HG03060 (cell line): ENCODE data around the gene GH2.
"Not testable (repeated sequence)": the region's sequence is repeated elsewhere in the genome, so short reads cannot be mapped to it uniquely, and the experiment has no call there.

Experiments used
- ATAC-seq: cut with Tn5 transposase; IDR thresholded peaks from one replicate; pipeline ENCODE4 v1.9.1; 2021; ENCODE audit warnings: low read depth, moderate number of reproducible peaks; ENCODE audit not compliant: unreplicated experiment

Gene GH2

DNA sequence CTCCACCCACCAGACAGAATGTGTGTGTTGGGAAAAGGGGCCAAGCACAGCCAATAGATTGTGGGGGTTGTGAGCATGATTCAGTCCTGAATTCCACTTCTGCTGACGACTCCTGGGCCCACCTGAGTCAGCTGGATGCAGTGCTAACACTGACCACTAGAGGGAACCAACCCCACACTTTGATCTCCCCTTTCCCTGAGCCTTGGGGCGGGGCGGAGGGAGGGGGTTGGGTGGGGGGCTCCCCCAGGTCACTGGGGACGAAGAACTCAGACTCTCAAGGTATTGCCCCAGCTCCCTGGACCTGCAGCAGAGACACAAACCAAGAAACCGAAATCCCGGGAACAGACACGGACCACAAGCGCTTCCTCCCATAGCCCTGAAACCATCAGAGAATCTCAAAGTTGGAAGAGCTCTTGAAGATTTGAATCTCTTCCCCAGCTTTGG lies 29.9 kb upstream of the GH2 start:
- ATAC-seq: no peak

DNA sequence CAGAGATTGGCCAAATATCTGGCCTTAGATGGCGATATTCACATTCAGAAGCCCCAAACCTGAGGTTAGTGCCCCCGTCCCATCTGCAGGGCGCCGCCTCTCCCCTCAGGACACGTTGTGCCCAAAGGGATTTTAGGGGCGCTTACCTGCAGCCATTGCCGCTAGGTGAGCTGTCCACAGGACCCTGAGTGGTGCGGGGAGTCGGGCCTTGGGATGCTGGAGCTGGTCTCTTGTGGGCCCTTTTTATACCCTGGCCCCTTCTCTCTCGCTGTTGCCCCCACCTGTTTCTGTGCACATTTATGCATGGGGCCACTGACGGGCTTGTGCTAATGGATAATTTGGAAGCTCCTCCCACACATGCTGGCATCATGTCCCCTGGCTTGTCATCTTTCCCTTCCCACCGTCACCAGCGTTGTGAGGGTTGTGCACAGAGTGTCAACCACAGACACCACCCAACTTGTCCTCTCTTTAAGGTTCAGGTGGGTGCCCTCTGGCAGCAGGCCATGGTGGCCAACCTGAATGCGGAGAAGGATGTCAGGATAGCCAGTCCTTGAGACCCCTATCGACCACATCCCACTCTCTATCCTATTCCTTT lies 29.4 kb upstream of the GH2 start, which contains the start of gene CSHL1:
Gene CSHL1 (minus strand): TSS at position 218 of the 595 bp plus-strand sequence. CDS start 62 bp downstream, at position 156.
- no peak for ATAC-seq

DNA sequence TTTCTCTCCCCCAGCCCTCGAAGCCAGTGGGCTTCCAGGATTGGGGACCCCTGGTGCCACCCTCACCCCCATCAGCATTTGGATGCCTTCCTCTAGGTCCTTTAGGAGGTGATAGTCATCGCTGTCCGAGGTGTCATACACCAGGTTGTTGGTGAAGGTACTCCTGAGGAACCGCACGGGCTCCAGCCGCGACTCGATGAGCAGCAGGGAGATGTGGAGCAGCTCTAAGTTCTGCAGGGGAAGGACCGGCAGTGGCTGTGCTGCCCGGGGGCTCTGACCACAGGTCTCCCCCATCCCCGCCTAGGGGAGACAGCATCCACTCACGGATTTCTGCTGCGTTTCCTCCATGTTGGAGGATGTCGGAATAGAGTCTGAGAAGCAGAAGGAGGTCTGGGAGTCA lies 28.4 kb upstream of the GH2 start:
- ATAC-seq: no peak

DNA sequence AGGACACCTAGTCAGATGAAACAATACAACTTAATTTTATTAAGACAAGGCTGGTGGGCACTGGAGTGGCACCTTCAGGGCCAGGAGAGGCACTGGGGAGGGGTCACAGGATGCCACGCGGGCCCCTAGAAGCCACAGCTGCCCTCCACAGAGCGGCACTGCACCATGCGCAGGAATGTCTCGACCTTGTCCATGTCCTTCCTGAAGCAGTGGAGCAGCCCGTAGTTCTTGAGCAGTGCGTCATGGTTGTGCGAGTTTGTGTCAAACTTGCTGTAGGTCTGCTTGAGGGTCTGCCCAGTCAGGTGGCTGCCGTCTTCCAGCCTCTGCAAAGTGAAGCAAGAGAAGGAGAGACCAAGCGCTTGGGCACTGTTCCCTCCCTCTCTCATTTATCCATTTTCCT lies 27.8 kb upstream of the GH2 start:
- not testable (repeated sequence) for ATAC-seq

- ATAC-seq: not testable (repeated sequence)
These were observed 25.5 kb upstream of the GH2 start for GRCh38 chr17:63907161-63907778.

GRCh38 chr17:63904796-63905195 lies 23.1 kb upstream of the GH2 start:
- not testable (repeated sequence) for ATAC-seq

DNA sequence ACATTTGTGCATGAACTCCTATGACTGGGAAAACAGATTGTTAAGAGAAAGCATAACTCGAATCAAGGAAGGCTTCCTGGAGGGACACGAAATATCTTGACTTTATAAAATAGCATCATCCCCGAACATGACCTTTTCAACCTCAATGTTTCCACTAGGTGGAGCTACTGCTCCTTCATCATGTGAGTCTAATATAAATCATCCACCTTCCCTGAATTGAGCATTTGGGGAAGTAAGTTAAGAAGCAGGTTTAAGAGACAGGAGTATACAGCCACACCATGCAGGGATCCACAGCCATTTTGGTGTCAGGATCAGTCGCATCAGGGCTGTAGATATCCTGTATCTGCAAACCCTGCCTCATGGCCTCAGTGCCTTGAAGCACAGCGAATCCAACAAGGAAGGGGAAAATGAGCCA lies 22.1 kb upstream of the GH2 start:
- ATAC-seq: not testable (repeated sequence)

DNA sequence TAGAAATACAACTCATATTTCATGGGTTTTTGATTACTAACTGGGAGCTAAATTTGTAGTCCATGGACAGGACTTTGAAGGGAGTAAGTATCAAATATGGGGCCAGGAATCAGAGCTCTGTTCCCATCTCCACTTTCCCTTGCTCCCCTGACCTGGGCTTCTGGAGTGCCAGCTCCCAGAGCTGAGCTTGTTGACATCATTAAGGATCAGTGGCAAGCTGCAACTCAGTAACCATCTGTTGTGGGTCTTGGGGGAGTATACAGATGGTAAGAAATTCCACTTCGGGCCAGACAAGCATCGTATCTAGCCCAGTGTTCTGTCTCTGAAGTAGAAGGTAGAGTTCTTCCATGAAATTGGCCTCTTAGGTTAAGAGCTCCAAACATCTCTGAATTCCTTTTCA lies 20.2 kb upstream of the GH2 start:
- ATAC-seq: not testable (repeated sequence)

DNA sequence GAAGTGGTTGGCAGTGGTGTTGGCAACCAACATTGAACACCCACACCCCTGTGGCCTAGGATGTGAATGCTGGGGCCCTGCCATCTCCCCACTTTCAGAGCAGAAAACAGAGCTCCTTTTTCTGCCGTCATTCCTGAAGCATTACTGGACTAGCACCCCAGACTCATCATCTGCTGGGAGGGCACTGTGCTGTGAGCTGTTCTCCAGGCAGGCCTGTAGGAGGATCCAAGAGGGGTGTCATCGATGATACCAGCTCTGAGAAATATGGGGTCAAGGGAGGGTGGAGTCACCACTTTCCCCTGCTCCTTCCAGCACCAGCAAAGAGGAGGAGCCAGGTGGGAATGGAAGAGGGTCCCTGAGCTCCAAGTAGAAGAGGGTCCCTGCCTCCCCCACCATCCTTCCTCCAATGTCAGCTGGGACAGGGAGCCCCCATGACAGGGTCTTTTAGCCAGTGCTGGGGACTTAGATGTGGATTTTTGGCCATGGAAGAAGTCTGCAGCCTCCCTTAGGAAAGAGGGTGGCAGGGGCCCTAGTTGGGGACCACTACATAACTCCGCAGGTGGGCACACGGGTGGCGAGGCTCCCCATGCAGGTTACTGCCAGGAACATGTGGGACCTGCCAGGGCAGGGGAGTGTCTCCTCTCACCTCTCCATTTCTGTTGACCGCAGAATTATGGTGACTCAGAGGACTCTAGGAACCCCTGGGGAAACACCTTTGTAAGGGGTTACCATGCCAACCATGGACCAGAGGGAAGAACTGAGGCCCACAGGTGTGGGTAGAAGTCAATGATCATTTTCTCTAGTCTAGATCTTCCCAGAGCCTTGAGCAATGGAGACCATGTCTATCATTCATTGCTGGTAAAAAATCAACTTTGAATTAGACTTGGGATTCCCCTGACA lies 17.4 kb upstream of the GH2 start:
- not testable (repeated sequence) for ATAC-seq

DNA sequence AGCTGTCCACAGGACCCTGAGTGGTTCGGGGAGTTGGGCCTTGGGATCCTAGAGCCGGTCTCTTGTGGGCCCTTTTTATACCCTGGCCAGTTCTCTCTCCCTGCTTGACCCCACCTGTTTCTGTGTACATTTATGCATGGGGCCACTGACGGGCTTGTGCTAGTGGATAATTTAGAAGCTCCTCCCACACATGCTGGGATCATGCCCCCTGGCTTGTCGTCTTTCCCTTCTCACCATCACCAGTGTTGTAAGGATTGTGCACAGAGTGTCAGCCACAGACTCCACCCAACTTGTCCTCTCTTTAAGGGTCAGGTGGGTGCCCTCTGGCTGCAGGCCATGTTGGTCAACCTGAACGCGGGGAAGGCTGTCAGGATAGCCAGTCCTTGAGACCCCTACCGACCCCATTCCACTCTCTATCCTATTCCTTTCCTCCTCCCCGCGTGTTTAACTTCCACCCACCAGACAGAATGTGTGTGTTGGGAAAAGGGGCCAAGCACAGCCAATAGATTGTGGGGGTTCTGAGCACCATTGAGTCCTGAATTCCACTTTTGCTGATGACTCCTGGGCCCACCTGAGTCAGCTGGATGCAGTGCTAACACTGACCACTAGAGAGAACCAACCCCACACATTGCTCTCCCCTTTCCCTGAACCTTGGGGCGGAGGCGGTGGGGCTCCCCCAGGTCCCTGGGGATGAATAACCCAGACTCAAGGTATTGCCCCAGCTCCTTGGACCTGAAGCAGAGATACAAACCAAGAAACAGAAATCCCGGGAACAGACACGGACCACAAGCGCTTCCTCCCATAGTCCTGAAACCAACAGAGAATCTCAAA lies 15.0 kb upstream of the GH2 start, which contains the start of gene CSH1:
Gene CSH1 (minus strand): TSS at position 51 of the 831 bp plus-strand sequence. CDS start 63 bp downstream, outside the sequence.
- not testable (repeated sequence) for ATAC-seq

DNA sequence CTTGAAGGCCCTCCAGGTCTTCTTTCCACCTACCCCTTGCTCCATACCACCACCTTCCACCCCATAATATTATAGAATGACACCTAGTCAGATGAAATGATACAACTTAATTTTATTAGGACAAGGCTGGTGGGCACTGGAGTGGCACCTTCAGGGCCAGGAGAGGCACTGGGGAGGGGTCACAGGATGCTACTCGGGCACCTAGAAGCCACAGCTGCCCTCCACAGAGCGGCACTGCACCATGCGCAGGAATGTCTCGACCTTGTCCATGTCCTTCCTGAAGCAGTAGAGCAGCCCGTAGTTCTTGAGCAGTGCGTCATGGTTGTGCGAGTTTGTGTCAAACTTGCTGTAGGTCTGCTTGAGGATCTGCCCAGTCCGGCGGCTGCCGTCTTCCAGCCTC lies 13.1 kb upstream of the GH2 start:
- not testable (repeated sequence) for ATAC-seq

- not testable (repeated sequence) for ATAC-seq
These were observed 12.3 kb upstream of the GH2 start for GRCh38 chr17:63894021-63894420.

GRCh38 chr17:63892316-63893037 lies 10.7 kb upstream of the GH2 start:
- ATAC-seq: not testable (repeated sequence)

DNA sequence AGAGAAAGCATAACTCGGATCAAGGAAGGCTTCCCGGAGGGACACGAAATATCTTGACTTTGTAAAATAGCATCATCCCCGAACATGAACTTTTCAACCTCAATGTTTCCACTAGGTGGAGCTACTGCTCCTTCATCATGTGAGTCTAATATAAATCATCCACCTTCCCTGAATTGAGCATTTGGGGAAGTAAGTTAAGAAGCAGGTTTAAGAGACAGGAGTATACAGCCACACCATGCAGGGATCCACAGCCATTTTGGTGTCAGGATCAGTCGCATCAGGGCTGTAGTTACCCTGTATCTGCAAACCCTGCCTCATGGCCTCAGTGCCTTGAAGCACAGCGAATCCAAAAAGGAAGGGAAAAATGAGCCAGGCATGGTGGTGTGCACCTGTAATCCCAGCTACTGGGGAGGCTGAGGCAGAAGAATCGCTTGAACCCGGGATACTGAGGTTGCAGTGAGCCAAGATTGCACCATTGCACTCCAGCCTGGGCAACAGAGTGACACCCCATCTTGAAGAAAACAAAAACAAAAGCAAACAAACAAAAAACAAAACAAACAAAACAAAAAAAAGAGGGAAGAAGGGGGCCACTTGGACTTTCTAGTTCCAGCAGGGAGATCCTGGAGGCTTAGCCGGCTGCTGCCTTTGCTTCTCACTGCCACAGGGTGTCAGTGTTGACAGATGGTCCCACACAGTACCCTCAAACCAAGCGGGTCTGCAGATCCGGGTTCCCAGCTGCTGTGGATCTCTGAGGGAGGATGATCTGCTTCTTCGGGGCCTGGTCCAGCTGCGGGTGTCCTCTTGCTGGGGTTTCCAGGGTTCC lies 7.5 kb upstream of the GH2 start:
- ATAC-seq: not testable (repeated sequence)

- not testable (repeated sequence) for ATAC-seq
These were observed 3.4 kb upstream of the GH2 start for GRCh38 chr17:63885119-63885518.

DNA sequence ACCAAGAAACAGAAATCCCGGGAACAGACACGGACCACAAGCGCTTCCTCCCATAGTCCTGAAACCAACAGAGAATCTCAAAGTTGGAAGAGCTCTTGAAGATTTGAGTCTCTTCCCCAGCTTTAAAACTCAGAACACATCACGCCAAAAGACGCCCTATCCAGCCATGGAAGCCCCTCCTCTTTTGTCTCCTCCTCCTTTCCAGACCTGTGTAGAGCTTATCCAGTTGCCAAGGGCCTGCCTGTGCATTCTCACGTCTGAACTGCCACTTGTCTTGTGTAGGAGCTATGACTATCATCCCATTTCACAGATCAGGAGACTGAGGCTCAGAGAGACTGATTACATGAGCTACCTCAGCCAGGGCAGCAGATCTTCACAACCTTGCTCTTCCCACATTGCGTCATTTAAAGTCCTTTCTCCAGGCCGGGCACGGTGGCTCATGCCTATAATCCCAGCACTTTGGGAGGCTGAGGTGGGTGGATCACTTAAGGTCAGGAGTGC lies 932 bp upstream of the GH2 start:
- not testable (repeated sequence) for ATAC-seq

GRCh38 chr17:63881337-63881736 lies 407 bp downstream of the GH2 start:
- not testable (repeated sequence) for ATAC-seq

DNA sequence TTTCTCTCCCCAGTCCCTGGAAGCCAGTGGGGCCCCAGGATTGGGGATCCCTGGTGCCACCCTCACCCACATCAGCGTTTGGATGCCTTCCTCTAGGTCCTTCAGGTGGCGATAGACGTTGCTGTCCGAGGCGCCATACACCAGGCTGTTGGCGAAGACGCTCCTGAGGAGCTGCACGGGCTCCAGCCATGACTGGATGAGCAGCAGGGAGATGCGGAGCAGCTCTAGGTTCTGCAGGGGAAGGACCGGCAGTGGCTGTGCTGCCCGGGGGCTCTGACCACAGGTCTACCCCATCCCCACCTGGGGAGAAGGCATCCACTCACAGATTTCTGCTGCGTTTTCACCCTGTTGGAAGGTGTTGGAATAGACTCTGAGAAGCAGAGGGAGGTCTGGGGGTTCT lies 1.0 kb downstream of the GH2 start:
- no peak for ATAC-seq
